NCI-H2029 treated with DMSO at 0.1 percent for 48 hours (cell line): ENCODE results near the gene AMIGO2.

ENCODE experiments used
- DNase-seq: peaks from one replicate; lab custom pipeline; 2025; lab: John Stamatoyannopoulos, UW

AMIGO2 gene

DNA sequence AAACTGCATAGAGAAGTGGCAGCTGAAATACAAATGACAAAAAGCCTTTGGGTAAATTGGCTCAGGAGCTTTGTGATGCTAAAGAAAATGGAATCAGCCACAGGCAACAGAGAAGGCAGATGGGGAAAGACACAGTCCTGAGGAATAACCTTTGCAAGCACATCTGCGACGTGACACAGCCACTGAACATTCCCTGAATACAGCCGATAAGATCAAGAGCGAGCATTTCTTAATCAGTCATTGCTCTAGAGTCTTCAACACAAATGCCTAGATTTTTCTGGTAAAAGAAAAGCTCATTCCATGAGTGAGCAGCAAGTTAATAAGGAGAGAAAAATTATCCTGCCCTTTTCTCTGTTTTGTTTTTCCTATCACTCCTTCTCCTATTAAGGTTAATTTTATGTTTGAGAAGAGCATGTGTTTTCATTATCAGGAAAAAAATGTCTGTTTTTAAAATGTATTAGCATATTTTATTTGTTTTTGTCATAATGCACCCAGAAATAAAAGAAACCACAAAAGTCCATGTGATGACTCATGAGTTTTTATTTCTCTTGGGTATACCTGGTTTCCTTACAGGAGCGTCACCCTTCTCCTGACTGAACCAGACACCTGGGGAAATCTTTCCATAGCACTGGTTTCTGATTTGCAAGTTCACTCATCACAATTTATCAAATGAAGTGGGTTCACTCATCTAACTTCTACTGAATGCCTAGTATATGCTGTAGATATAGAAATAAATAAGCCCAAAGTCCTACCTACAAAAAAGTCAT lies 45.8 kb downstream of the AMIGO2 start:
- no peak for DNase-seq

DNA sequence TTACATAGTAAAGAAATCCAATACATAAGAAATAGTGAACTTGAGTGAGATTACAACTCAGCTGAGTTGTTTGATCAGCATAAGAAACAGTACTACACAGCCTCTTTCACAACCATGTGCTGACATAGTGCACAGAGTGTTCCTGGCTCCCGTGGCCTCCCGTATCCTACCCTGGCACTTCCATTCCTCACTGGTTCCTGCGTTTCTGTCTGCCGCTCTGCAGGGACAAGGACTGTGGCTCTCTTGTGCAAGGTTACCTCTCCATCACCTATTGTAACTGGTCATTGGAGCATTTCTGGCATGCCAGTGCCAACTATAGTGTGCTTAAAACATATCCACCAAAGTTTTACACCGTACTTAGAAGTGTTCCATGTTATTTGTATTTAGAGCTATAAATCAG lies 46.7 kb downstream of the AMIGO2 start:
- no peak for DNase-seq

DNA sequence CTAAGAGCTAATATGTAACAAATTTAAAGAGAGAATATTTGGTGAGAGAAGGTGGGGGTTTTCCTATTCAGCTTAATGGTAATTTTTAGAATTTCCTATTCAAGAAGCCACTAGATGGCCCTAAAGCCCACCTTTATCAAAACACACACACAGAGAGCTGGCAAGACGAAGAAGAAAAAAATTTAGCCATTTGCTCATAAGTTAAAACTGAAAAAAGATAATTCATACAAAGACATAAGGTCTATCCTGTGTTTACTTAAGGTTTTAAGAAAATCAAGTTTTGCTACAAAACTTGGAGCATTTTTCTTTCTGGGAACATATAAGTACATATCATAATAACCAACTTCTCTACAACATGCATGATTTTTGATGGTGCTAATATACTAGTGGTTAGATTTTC lies 47.1 kb downstream of the AMIGO2 start:
- peak; percentile 67 for DNase-seq

DNA sequence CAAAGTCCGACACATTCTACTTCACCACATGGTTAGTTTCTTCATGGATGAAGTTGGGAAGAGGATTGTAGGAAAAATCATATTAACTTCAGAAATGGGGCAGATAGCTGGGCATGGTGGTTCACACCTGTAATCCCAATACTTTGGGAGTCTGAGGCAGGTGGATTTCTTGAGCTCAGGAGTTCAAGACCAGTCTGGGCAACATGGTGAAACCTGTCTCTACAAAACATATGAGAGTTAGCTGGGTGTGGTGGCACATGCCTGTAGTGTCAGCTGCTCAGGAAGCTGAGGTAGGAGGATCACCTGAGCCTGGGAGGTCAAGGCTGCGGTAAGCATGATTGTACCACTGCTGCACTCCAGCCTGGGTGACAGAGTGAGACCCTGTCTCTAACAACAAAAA lies 49.9 kb downstream of the AMIGO2 start:
- DNase-seq = no peak

DNA sequence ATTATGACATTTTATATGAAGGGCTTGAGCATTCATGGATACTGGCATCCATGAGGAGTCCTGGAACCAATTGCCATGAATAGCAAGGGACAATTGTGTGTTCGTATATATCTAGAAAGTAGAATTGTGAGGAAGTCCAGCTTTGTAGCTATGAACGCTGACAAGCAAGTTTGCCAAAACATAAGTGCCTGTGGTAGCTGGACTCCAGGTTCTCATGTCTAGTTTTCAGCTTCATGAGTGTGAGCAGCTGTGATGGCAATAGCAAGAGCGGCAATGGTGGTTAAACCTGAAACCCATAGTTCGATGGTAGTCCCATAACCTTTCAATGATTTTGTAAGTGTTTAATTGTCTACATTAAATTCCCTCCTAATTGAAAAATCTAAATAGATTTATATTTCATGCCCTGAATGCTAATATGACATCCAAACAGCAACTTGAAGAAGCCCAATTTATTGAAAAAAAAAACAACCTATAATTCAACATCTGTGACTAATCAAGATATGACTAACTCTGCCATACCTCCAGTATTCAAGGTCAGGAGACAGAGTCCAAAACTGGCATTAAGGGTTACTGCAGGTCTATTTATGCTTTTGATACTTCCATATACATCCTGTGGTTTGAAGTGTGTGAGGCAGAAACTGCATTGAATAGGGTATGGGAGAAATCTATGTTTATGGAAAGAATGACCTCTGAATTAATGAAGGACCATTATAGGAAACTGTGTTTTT lies 50.6 kb downstream of the AMIGO2 start:
- no peak for DNase-seq

DNA sequence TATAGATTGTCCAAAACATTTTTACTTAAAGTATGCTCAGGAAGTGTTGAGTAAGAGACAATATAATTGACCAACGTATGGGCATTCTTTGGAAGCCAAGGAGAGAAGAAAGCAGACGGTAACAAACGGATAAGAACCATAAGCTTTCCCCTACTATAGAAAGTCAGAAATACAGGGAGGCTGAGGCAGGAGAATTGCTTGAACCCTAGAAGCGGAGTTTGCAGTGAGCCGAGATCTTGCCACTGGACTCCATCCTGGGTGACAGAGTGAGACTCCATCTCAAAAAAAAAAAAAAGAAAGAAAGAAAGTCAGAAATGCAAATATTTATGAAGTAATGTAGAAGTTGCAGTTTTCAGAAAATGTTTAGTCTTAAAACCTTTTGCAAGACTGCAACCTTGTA lies 51.6 kb downstream of the AMIGO2 start:
- no peak for DNase-seq
